ENCODE data around the gene AGPS.

Gene AGPS

GRCh38 chr2:177467646-177468045 is 75.1 kb downstream of the AGPS start:
- H3K27ac ChIP-seq, result no peak overlapping the region
- no peak for TF ChIP-seq CTCF (conservative IDR thresholded peaks at IDR 0.05)

DNA sequence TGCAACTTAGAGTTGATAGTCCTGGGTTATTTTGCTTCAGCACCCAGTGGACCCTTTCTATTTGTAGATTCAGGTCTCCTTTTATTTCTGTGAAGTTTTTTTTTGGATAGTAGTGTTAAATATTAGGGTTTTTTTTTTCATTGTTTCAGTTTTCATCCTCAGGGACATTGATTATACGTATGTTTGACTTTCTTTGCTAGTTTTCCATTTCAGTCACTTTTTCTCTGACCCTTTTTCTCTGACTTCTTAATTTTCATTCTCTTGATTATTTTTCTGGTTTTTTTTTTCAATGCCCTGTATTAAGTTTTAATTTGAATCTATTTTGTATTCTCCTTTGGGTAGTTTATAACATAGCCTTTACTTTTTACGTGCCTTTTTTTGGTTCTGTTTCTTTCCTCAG is 79.4 kb downstream of the AGPS start:
- H3K27ac ChIP-seq, result no peak overlapping the region
- TF ChIP-seq CTCF (conservative IDR thresholded peaks at IDR 0.05), result no peak

DNA sequence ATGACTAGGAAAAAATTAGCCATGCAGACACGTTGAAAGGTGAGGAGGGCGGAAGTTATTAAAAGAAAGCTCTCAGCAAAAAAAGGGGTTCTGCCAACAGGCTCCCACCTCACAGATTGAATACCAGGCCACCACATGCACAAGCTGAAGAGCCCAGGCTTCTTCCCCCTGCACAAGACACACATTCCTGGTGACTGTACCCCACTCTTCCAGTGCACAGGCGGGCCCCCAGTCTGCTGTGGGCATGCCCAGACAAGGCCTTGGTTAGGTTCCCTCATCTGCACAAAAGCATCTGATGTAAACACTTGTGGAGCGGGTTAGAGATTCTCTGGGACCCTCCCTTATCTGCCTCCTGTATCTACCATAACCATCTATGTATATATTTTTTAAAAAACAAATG is 81.7 kb downstream of the AGPS start:
- no peak for TF ChIP-seq CTCF (conservative IDR thresholded peaks at IDR 0.05)

DNA sequence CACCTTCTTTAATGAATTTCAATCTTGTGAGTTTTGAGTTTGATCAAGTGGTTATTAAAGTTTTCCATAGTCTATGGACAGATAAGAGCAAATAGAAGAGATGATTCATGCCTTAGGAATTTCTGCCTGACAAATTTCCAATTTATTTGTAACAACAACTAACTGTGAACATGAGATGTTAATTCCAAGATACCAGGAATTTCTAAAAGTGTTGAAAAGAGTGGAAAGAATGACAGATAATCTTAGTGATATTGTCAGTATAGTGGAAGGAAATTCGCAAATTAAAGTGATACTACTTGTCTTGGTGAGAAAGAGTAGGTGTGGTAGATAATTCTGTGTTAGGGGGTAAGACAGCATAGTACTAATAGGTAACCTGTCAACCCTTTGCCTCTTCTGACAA is 82.4 kb downstream of the AGPS start:
- H3K27ac ChIP-seq, result no peak overlapping the region
- TF ChIP-seq CTCF (conservative IDR thresholded peaks at IDR 0.05), result no peak

More for the DNA sequence above, 81.7 kb downstream of the AGPS start:
- no peak overlapping the region for H3K27ac ChIP-seq

- no peak for TF ChIP-seq CTCF (conservative IDR thresholded peaks at IDR 0.05)
- no peak overlapping the region for H3K27ac ChIP-seq
Observed at GRCh38 chr2:177476897-177477296, 84.3 kb downstream of the AGPS start.

GRCh38 chr2:177478029-177478428 is 85.5 kb downstream of the AGPS start:
- no peak overlapping the region for H3K27ac ChIP-seq
- no peak for TF ChIP-seq CTCF (conservative IDR thresholded peaks at IDR 0.05)

- H3K27ac ChIP-seq, result no peak overlapping the region
- no peak for TF ChIP-seq CTCF (conservative IDR thresholded peaks at IDR 0.05)
Observed at GRCh38 chr2:177478907-177479306, 86.3 kb downstream of the AGPS start.

GRCh38 chr2:177482195-177482594 is 89.6 kb downstream of the AGPS start:
- no peak overlapping the region for H3K27ac ChIP-seq
- no peak for TF ChIP-seq CTCF (conservative IDR thresholded peaks at IDR 0.05)

Data from VCaP (cell line).